K562 (cell line): ENCODE measurements around the gene MAP4K1. TPM values are rescaled to one million over a fixed set of nuclear protein-coding genes. Genes with fewer than 3 reads are reported as not detected.
A peak's percentile ranks its signal among the peaks of the same experiment; 100 is the strongest.
"Not testable (repeated sequence)": the region's sequence is repeated elsewhere in the genome, so short reads cannot be mapped to it uniquely, and the experiment has no call there.

Experiments used
- ATAC-seq: fragments of 200-7000 bp; cut with Tn5 transposase; 3 replicates; pipeline ENCODE4 v1.9.1; 2020; ENCODE audit warnings: moderate library complexity
- BruUV-seq: library from RNA; stranded (reverse); fragments of 400-500 nt; replicated peaks from 2 replicates; lab custom pipeline; 2021; lab: Mats Ljungman, UMichigan
- CTCF ChIA-PET: fragments of 300-600 bp; formaldehyde crosslinking; extraction: SDS; loops from one replicate; lab custom pipeline; 2021; ENCODE audit warnings: low intra/inter-chr PET ratio; lab: Yijun Ruan, JAX
- POLR2A ChIA-PET: fragments of 300-600, 350-650 bp; sonication (Branson Sonifier 250); formaldehyde crosslinking; extraction: SDS; loops from one replicate; lab custom pipeline; 2021; ENCODE audit warnings: antibody characterized with exemption, inconsistent platforms; lab: Yijun Ruan, JAX
- DNase-seq, 4 experiments: peaks; one replicate each; pipeline versions ENCODE4 v3.0.0 to v3.0.0-alpha.2; 2011 to 2018; ENCODE audit warnings: low spot score in 3 of 4, mixed read lengths in 3 of 4; ENCODE audit errors: extremely low read depth in 1 of 4
- FAIRE-seq: peaks from 2 replicates; lab custom pipeline; 2011; peaks lifted over from hg19 to GRCh38; lab: Jason Lieb, UNC
- H2AFZ ChIP-seq: 2 replicates; pipeline ENCODE4 v1.6.0; 2011; ENCODE audit warnings: low read depth, low read length, control low read depth, inconsistent platforms
- H3K27ac ChIP-seq: fragments of 200-600 bp; 3 replicates; pipeline ENCODE4 v1.8.0; 2011; ENCODE audit warnings: low read depth, mild to moderate bottlenecking, control low read depth, inconsistent platforms, low read length, moderate library complexity, mixed read lengths; ENCODE audit errors: extremely low read depth
- H3K27me3 ChIP-seq, 2 experiments: fragments of 300-600 bp in 1 of 2; 2 replicates in 1 of 2; 3 replicates in 1 of 2; pipeline versions ENCODE4 v1.6.0 to v1.8.0; 2011; ENCODE audit warnings: inconsistent platforms in 2 of 2, low read length in 2 of 2, mild to moderate bottlenecking in 1 of 2, mixed read lengths in 1 of 2, moderate library complexity in 1 of 2; ENCODE audit not compliant: control insufficient read depth in 2 of 2, insufficient read depth in 2 of 2
- H3K36me3 ChIP-seq: fragments of 300-600 bp; 3 replicates; pipeline ENCODE4 v1.8.0; 2011; ENCODE audit warnings: mild to moderate bottlenecking, low read length, inconsistent platforms; ENCODE audit not compliant: control insufficient read depth, insufficient read depth
- H3K4me1 ChIP-seq, 2 experiments: fragments of 200-600 bp in 1 of 2; replicated peaks in 1 of 2; 2 replicates in 1 of 2; 3 replicates in 1 of 2; pipeline versions ENCODE4 v1.5.1 to v1.8.0; 2011; ENCODE audit warnings: inconsistent platforms in 2 of 2, low read length in 2 of 2, mild to moderate bottlenecking in 1 of 2, mixed read lengths in 1 of 2, moderate library complexity in 1 of 2; ENCODE audit not compliant: control insufficient read depth in 2 of 2, insufficient read depth in 2 of 2
- H3K4me2 ChIP-seq: 2 replicates; pipeline ENCODE4 v1.6.1; 2011; ENCODE audit warnings: low read length, control low read depth, inconsistent platforms, mixed read lengths; ENCODE audit not compliant: insufficient read depth
- H3K4me3 ChIP-seq: fragments of 200-600 bp; sonication (generic), shearing (Covaris generic); 2 replicates; pipeline ENCODE4 v1.5.1; 2016; ENCODE audit warnings: control low read depth, inconsistent platforms
- H3K79me2 ChIP-seq: fragments of 200-600 bp; 3 replicates; pipeline ENCODE4 v1.8.0; 2011; ENCODE audit warnings: low read length, inconsistent platforms; ENCODE audit not compliant: control insufficient read depth, insufficient read depth
- H3K9ac ChIP-seq, 2 experiments: 2 replicates each; pipeline versions ENCODE4 v1.6.0 to v1.6.1; 2011; ENCODE audit warnings: low read depth in 2 of 2, low read length in 2 of 2, control low read depth in 1 of 2, inconsistent platforms in 1 of 2, mild to moderate bottlenecking in 1 of 2, mixed read lengths in 1 of 2; ENCODE audit not compliant: insufficient read depth in 1 of 2
- H3K9me1 ChIP-seq: one replicate; pipeline ENCODE4 v1.6.0; 2011; ENCODE audit warnings: inconsistent platforms, mild to moderate bottlenecking, low read length, moderate library complexity; ENCODE audit not compliant: control insufficient read depth, insufficient read depth
- H3K9me3 ChIP-seq: replicated peaks from 2 replicates; pipeline ENCODE4 v1.5.1; 2011; ENCODE audit warnings: low read depth, low read length, inconsistent platforms; ENCODE audit not compliant: control insufficient read depth, insufficient read depth
- H4K20me1 ChIP-seq: replicated peaks from 2 replicates; pipeline ENCODE4 v1.6.1; 2011; ENCODE audit warnings: low read length, inconsistent platforms, mixed read lengths; ENCODE audit not compliant: control insufficient read depth, insufficient read depth
- BACH1 ChIP-seq: fragments of 200-800 bp; sonication (Bioruptor generic); IDR thresholded peaks from 2 replicates; pipeline ENCODE4 v1.6.1; 2016; ENCODE audit warnings: missing genetic modification characterization, missing compliant biosample characterization
- CBFB ChIP-seq: sonication (generic); formaldehyde crosslinking; IDR thresholded peaks from 2 replicates; pipeline ENCODE4 v1.4.0; 2020; ENCODE audit warnings: mild to moderate bottlenecking, missing genetic modification reagents
- CEBPB ChIP-seq: fragments of 450-650 bp; IDR thresholded peaks from 2 replicates; pipeline ENCODE4 v1.6.1; 2016; ENCODE audit warnings: missing genetic modification characterization, missing compliant biosample characterization
- CEBPG ChIP-seq, 3 experiments: fragments of 200-800 bp in 1 of 3; sonication (Bioruptor generic) in 1 of 3; sonication (generic) in 1 of 3; formaldehyde crosslinking in 1 of 3; IDR thresholded peaks in 2 of 3; conservative IDR thresholded peaks in 1 of 3; 2 replicates each; pipeline versions ENCODE4 v1.6.1 to v1.8.0; 2016 to 2022; ENCODE audit warnings: missing compliant biosample characterization in 2 of 3, missing genetic modification characterization in 2 of 3, mild to moderate bottlenecking in 1 of 3, missing genetic modification reagents in 1 of 3
- POLR3G ChIP-seq: IDR thresholded peaks from 2 replicates; pipeline ENCODE4 v1.6.1; 2011; ENCODE audit not compliant: insufficient read length, insufficient replicate concordance; ENCODE audit errors: extremely low read depth
- TSHZ1 ChIP-seq: fragments of 250-450 bp; sonication (Bioruptor Pico); IDR thresholded peaks from 2 replicates; pipeline ENCODE4 v1.4.0; 2020; ENCODE audit warnings: mild to moderate bottlenecking, moderate library complexity
- XRCC5 ChIP-seq: fragments of 200-400 bp; formaldehyde crosslinking; IDR thresholded peaks from 2 replicates; pipeline ENCODE4 v1.6.1; 2017; ENCODE audit warnings: low read depth, mild to moderate bottlenecking, low read length
- WGBS: fragments of 100-300 bp; shearing (Covaris generic); methylation state at CpG from one replicate; pipeline ENCODE4 v1.1.6; 2016; ENCODE audit warnings: low coverage, mixed read lengths; ENCODE audit not compliant: insufficient coverage; ENCODE audit errors: missing lambda C conversion rate; 5-methylcytosine and 5-hydroxymethylcytosine counted together
- in situ Hi-C: fragments of 300-500 bp; cut with MboI; formaldehyde crosslinking; loops from 4 replicates; pipeline ENCODE4 v1.15.0; 2018; ENCODE audit warnings: inconsistent platforms, mixed read lengths
- intact Hi-C: fragments of 100-400 bp; cut with micrococcal nuclease; formaldehyde crosslinking; loops from 2 replicates; pipeline ENCODE4 v1.14.2; 2022
- polyA plus RNA-seq, 8 experiments: library from polyadenylated mRNA; depleted of rRNA in 4 of 8; stranded (reverse) in 5 of 8; unstranded in 3 of 8; fragments of >200 nt; fragmentation: Nextera tagmentation in 2 of 8; fragmentation: Illumina TruSeq in 1 of 8; extraction: Ambion mirVana in 2 of 8; extraction: Trizol in 1 of 8; gene quantifications; 2 replicates each; pipeline versions ENCODE4 v1.2.1 to v1.2.3, GENCODE V29; 2011 to 2014; ENCODE audit warnings: inconsistent platforms in 1 of 8, missing spikeins in 1 of 8
- total RNA-seq, 7 experiments: library from RNA; depleted of rRNA in 6 of 7; stranded (reverse); fragments of >200 nt in 6 of 7; fragmentation: Illumina TruSeq in 2 of 7; extraction: Trizol in 2 of 7; gene quantifications; 2 replicates each; pipeline versions ENCODE4 v1.2.1 to v1.2.3, GENCODE V29; 2011 to 2021; ENCODE audit warnings: low replicate concordance in 1 of 7

Gene MAP4K1
- total and polyA plus RNA-seq, 9 of the 15 experiments (the other 6 are each of a cell fraction or from before 2014, with no cell fraction given), result 0.14 to 3.2 (median 0.73) TPM; not detected in 1

- not testable (repeated sequence) for H3K9me3 ChIP-seq; TF ChIP-seq CEBPG (CRISPR knock-in tag; IDR thresholded peaks at IDR 0.05)
- 0 out of 4 replicates have a peak, but pooled peaks of 1 of the 2 experiments have one; percentile 34 for TF ChIP-seq CEBPG (tag; conservative IDR thresholded peaks at IDR 0.05 in 1 of 2, IDR thresholded peaks at IDR 0.05 in 1 of 2)
- peak; percentile 63 for TF ChIP-seq CEBPB (tag)
- TF ChIP-seq, all 486 proteins: peak for 2; not testable (repeated sequence) for 484
- intact Hi-C loops, ATAC-seq, DNase-seq, H4K20me1 ChIP-seq, CTCF ChIA-PET, BruUV-seq, H3K36me3 ChIP-seq, H3K9ac ChIP-seq, H3K4me1 ChIP-seq, H3K79me2 ChIP-seq, H2AFZ ChIP-seq, H3K4me2 ChIP-seq, FAIRE-seq, H3K27ac ChIP-seq, in situ Hi-C loops, H3K9me1 ChIP-seq, H3K27me3 ChIP-seq, H3K4me3 ChIP-seq: not testable (repeated sequence)
- WGBS, result 46% methylated on average over 6 of the region's 6 CpGs
- POLR2A ChIA-PET, result interaction anchor here (0.6 kb wide), 1 partner anchor 299 kb away, joined by 4 read pairs; the partner anchor contains the start of gene RINL
These were observed 38.4 kb downstream of the MAP4K1 start for GRCh38 chr19:38579304-38579703.

- Histone ChIP-seq H3K4me2 (no peak overlapping the region), H2AFZ (no peak overlapping the region), H3K27me3 (no peaks in the 10 kb centered on the region), H4K20me1 (no peaks in the 10 kb centered on the region), H3K4me1 (peaks cover 0 to 7% of the 10 kb centered on the region in 2 experiments; a peak in 2 of 5 replicates), H3K9me1 (no peaks in the 10 kb centered on the region), H3K4me3 (no peak overlapping the region), H3K36me3 (no peaks in the 10 kb centered on the region), H3K9ac (peak overlapping the region in 1 of 2 experiments; percentile 14; a peak in 1 of 4 replicates), H3K27ac (no peak overlapping the region), H3K79me2 (no peaks in the 10 kb centered on the region), H3K9me3 (no peaks in the 10 kb centered on the region)
- no TSS peak for BruUV-seq
- ChIA-PET POLR2A (no interaction called here), CTCF (no interaction called here)
- no peak for TF ChIP-seq TSHZ1 (CRISPR knock-in tag)
- TF ChIP-seq CBFB (CRISPR knock-in tag), result no peak
- no peak for TF ChIP-seq POLR3G
- TF ChIP-seq BACH1 (tag), result no peak
- TF ChIP-seq XRCC5, result no peak
- FAIRE-seq (no peak), DNase-seq (no peak), ATAC-seq (no peak)
- in situ Hi-C loops, result no loop called here
- WGBS, result 64% methylated on average over 8 of the region's 11 CpGs
- intact Hi-C loops, result no loop called here
These were observed 39.9 kb downstream of the MAP4K1 start for GRCh38 chr19:38577826-38578225.
